ENCODE data around the gene EIF4EBP3. TPM values are rescaled to one million over a fixed set of nuclear protein-coding genes. Genes with fewer than 3 reads are reported as not detected.
"Not testable (repeated sequence)": the region's sequence is repeated elsewhere in the genome, so short reads cannot be mapped to it uniquely, and the experiment has no call there.

The EIF4EBP3 gene
- total RNA-seq, 4 donors from 2014 or later: 9.1 to 18.9 (median 15.6) TPM

GRCh38 chr5:140591747-140592372 is 44.4 kb downstream of the EIF4EBP3 start:
- intact Hi-C loops (cut with DNase I): no loop called here
- H3K4me1 ChIP-seq: peaks cover 18 to 23% of the 10 kb centered on the region in 2 donors
- H3K27me3 ChIP-seq: no peaks in the 10 kb centered on the region
- DNase-seq: no peak
- H3K4me3 ChIP-seq (replicated peaks in 1 of 3): no peak overlapping the region
- H3K27ac ChIP-seq: no peak overlapping the region
- H3K36me3 ChIP-seq: no peaks in the 10 kb centered on the region
- WGBS, 2 donors: 72 to 74% methylated on average over 4 to 5 of the region's 5 CpGs
- TF ChIP-seq CTCF (IDR thresholded peaks at IDR 0.05): no peak
- no peak for TF ChIP-seq POLR2A (IDR thresholded peaks at IDR 0.05)
- no peaks in the 10 kb centered on the region for H3K9me3 ChIP-seq

GRCh38 chr5:140593070-140593469 is 45.6 kb downstream of the EIF4EBP3 start:
- H3K27ac ChIP-seq; intact Hi-C loops (cut with DNase I); H3K27me3 ChIP-seq; H3K4me3 ChIP-seq (replicated peaks in 1 of 3); H3K36me3 ChIP-seq; H3K9me3 ChIP-seq: not testable (repeated sequence)
- peaks cover 21 to 28% of the 10 kb centered on the region in 2 donors for H3K4me1 ChIP-seq
- DNase-seq: peak in 1 of 2 donors; percentile 27
- WGBS, 2 donors: 40 to 47% methylated on average over 7 to 12 of the region's 14 CpGs

DNA sequence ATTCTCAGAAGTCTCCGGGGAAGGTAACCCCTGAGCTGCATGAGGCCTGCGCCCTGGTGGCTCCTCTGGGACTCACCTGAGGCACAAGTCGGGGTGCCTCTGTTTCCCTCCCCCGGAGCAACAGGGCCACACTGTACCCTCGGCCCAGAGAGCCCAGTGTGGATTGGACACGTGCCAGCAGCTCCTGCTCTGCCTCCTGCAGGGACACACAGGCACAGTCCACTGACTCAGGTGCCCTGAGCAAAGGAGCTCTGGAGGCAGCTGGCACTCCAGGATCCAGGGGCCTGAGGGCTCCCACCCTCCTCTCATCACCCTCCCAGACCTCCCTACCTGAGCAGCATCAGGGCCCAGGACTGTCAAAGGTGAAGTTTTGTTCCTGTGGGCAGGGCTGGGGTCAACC is 46.7 kb downstream of the EIF4EBP3 start:
- DNase-seq: peak; percentile 17 to 37
- no CpG with 5 or more reads among the region's 6 CpGs for WGBS, 2 donors
- peaks cover 21 to 28% of the 10 kb centered on the region in 2 donors for H3K4me1 ChIP-seq
- H3K36me3 ChIP-seq: no peaks in the 10 kb centered on the region
- TF ChIP-seq POLR2A (IDR thresholded peaks at IDR 0.05) (no peak), CTCF (IDR thresholded peaks at IDR 0.05) (no peak)
- H3K27ac ChIP-seq: peak overlapping the region in 1 of 3 donors; percentile 90
- H3K4me3 ChIP-seq (replicated peaks in 1 of 3): no peak overlapping the region
- H3K9me3 ChIP-seq: no peaks in the 10 kb centered on the region
- intact Hi-C loops (cut with DNase I): no loop called here
- no peaks in the 10 kb centered on the region for H3K27me3 ChIP-seq

DNA sequence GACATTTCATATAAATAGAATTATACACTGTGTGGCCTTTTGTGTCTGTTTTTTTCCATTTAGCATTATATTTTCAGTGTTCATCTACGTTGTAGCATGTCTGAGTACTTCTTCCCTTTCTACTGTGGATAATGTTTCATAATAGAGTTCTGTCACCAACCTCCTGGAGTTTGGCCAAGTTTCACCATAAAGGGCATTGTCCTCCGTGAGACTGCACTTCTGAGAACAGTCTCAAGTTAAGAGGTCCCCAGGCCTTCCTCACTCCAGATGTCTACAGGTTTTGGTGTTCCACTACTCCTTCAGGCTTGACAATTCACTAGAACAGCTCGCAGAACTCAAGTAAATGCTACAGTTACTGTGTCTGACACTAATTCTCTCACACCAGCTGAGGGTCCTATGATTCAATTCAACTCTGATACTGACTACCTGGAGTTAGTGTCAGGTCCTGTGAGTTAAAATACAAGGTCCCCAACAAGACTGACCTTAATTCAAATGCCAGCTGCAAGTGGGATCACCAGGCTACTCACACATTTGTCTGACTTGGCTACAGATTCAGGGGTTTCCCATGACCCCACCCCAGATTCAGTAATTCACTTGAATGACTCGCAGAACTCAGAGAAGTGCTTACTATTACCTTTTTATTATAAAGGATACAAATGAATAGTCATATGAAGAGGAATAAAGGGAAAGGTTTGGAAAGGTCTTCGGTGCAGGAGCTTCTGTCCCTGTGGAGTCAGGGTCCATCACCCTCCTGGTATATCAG is 48.3 kb downstream of the EIF4EBP3 start:
- peaks cover 21 to 28% of the 10 kb centered on the region in 2 donors for H3K4me1 ChIP-seq
- WGBS, 2 donors: 46 to 51% methylated on average over 5 of the region's 5 CpGs
- H3K27me3 ChIP-seq: no peaks in the 10 kb centered on the region
- intact Hi-C loops (cut with DNase I): no loop called here
- no peaks in the 10 kb centered on the region for H3K36me3 ChIP-seq
- no peaks in the 10 kb centered on the region for H3K9me3 ChIP-seq
- DNase-seq: peak; percentile 65 to 69
- peak overlapping the region; percentile 80 to 90 (median 85) for H3K27ac ChIP-seq
- no peak overlapping the region for H3K4me3 ChIP-seq (replicated peaks in 1 of 3)
- TF ChIP-seq POLR2A (IDR thresholded peaks at IDR 0.05) (no peak), CTCF (IDR thresholded peaks at IDR 0.05) (no peak)

GRCh38 chr5:140596321-140596741 is 48.9 kb downstream of the EIF4EBP3 start:
- H3K9me3 ChIP-seq: no peaks in the 10 kb centered on the region
- H3K27me3 ChIP-seq: no peaks in the 10 kb centered on the region
- no peak overlapping the region for H3K4me3 ChIP-seq (replicated peaks in 1 of 3)
- H3K4me1 ChIP-seq: peaks cover 21 to 28% of the 10 kb centered on the region in 2 donors
- intact Hi-C loops (cut with DNase I): no loop called here
- WGBS, 2 donors: 6 to 60% methylated on average over 1 of the region's 1 CpG
- TF ChIP-seq POLR2A (IDR thresholded peaks at IDR 0.05) (peak in 1 of 2 donors; percentile 60), CTCF (IDR thresholded peaks at IDR 0.05) (no peak)
- peak overlapping the region; percentile 80 to 90 (median 85) for H3K27ac ChIP-seq
- H3K36me3 ChIP-seq: no peaks in the 10 kb centered on the region
- peak; percentile 77 to 84 for DNase-seq

All from thyroid gland (tissue), 4 donors.